SK-N-MC (cell line): ENCODE data around the gene EPB41L4A.

Experiments used
- EZH2 ChIP-seq: fragments of 200-600 bp; sonication (generic); IDR thresholded peaks from one replicate; pipeline ENCODE4 v1.6.1; 2017; ENCODE audit warnings: antibody characterized with exemption
- FOXP2 ChIP-seq: optimal IDR thresholded peaks from 2 replicates; pipeline ENCODE3; 2011; ENCODE audit warnings: mild to moderate bottlenecking, moderate library complexity; ENCODE audit not compliant: insufficient read depth; ENCODE audit errors: extremely low read length, control extremely low read depth
- POLR2AphosphoS5 ChIP-seq: IDR thresholded peaks from 2 replicates; pipeline ENCODE4 v1.6.1; 2012; ENCODE audit warnings: mild to moderate bottlenecking, low read depth, low read length, borderline replicate concordance

- no peak for TF ChIP-seq EZH2
- no peak for TF ChIP-seq POLR2AphosphoS5
- no peak for TF ChIP-seq FOXP2
These were observed 305.5 kb downstream of the EPB41L4A start for GRCh38 chr5:112113565-112113964.
